Stomach (tissue), 9 donors: ENCODE measurements around the gene NLRP3. TPM values are rescaled to one million over a fixed set of nuclear protein-coding genes. Genes with fewer than 3 reads are reported as not detected.
"Not testable (repeated sequence)": the region's sequence is repeated elsewhere in the genome, so short reads cannot be mapped to it uniquely, and the experiment has no call there.

Source experiments
- DNase-seq, 2 donors: peaks; one replicate each; pipeline versions ENCODE4 v3.0.0 to v3.0.0-alpha.2; 2013 to 2019
- H3K27ac ChIP-seq, 5 donors: fragments of 200-600 bp in 4 of 5; sonication (generic) in 4 of 5; one replicate each; pipeline ENCODE4 v1.5.1; 2013 to 2019; ENCODE audit warnings: mild to moderate bottlenecking in 1 of 5, moderate library complexity in 1 of 5
- H3K27me3 ChIP-seq, 3 donors: fragments of 200-600 bp; sonication (generic); one replicate each; pipeline ENCODE4 v1.5.1; 2017 to 2019; ENCODE audit warnings: mixed run types in 1 of 3
- H3K36me3 ChIP-seq, 4 donors: fragments of 200-600 bp; sonication (generic); 1 replicate in 3 of 4; 2 replicates in 1 of 4; pipeline ENCODE4 v1.5.1; 2016 to 2019
- H3K4me1 ChIP-seq, 4 donors: fragments of 200-600 bp; sonication (generic); one replicate each; pipeline ENCODE4 v1.5.1; 2016 to 2019
- H3K4me3 ChIP-seq, 4 donors: fragments of 200-600 bp; sonication (generic) in 3 of 4; one replicate each; pipeline ENCODE4 v1.5.1; 2016 to 2019; ENCODE audit warnings: mild to moderate bottlenecking in 1 of 4
- H3K9me3 ChIP-seq, 4 donors: fragments of 200-600 bp; sonication (generic); one replicate each; pipeline ENCODE4 v1.5.1; 2016 to 2019
- EP300 ChIP-seq: sonication (generic); formaldehyde crosslinking; IDR thresholded peaks from one replicate; pipeline ENCODE4 v1.6.1; 2017; ENCODE audit warnings: antibody characterized with exemption
- POLR2A ChIP-seq, 4 donors: fragments of 450-650 bp; IDR thresholded peaks; one replicate each; pipeline ENCODE4 v1.6.1; 2016; ENCODE audit warnings: antibody characterized with exemption in 4 of 4, control low read depth in 2 of 4, mild to moderate bottlenecking in 1 of 4, moderate library complexity in 1 of 4
- POLR2AphosphoS5 ChIP-seq, 3 donors: sonication (generic); formaldehyde crosslinking; IDR thresholded peaks; one replicate each; pipeline ENCODE4 v1.6.1; 2016; ENCODE audit warnings: antibody characterized with exemption in 3 of 3
- WGBS, 5 donors: extraction: QIAGEN DNeasy Blood & Tissue Kit in 3 of 5; methylation state at CpG; one replicate each; pipeline versions ENCODE4 v1.1.5 to v1.1.7; 2013 to 2018; 5-methylcytosine and 5-hydroxymethylcytosine counted together
- intact Hi-C: fragments of 100-400 bp; cut with DNase I; formaldehyde crosslinking; loops from one replicate; pipeline ENCODE4 v1.15.1; 2023; ENCODE audit warnings: low total_unique reads
- polyA plus RNA-seq, 3 donors: library from polyadenylated mRNA; stranded (reverse); fragments of 200-250 nt; gene quantifications; one replicate each; pipeline ENCODE4 v1.2.3, GENCODE V29; 2013
- total RNA-seq, 5 donors: library from RNA; depleted of rRNA; stranded (reverse); fragments of >200 nt; gene quantifications; one replicate each; pipeline versions ENCODE4 v1.1.0 to v1.2.3, GENCODE V29; 2014 to 2016
- TF ChIP-seq, protein P1 (sequence below), 7 experiments: fragments of 450-650 bp in 4 of 7; fragments of 200-600 bp in 3 of 7; sonication (generic) in 3 of 7; IDR thresholded peaks; one replicate each; pipeline ENCODE4 v1.5.1; 2016 to 2019; ENCODE audit warnings: antibody characterized with exemption in 7 of 7, control low read depth in 2 of 7, mild to moderate bottlenecking in 1 of 7
- donor health status: healthy with polysubstance abuse.
- donor health status: Bipolar disorder and iron deficiency.
- donor health status: healthy.

NLRP3 gene
- total and polyA plus RNA-seq, 8 donors: under 0.01 to 5.5 (median 2.0) TPM; not detected in 1

DNA sequence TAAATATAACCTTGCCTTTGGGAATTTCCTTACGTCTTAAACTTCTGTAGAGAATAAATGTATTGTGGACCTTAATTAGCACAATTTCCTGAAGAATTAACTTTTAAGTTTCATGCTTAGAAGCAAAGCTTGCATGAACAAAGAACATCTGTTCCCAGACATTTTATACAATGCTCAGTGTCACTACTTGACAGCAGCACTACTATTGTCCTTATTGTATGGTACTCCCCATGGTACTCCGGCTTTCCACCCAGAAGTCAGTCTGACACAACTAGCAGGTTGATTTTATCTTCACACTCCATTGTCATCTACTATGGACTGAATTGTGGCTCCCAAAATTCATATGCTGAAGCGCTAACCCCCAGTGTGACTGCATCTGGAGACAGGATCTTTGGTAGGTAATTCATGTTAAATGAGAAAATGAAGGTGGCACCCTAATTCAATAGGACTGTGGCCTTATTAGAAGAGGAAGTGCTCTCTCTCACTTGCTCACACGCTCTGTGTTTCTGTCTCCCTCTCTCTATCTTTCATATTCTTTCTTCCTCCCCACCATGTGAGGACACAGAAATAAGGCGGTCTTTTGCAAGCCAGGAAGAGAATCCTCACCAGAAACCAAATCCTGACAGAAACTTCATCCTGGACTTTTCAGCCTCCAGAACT is 52.6 kb downstream of the NLRP3 start:
- intact Hi-C loops: no loop called here
- Histone ChIP-seq H3K4me1 (no peaks in the 10 kb centered on the region), H3K27ac (no peak overlapping the region), H3K4me3 (no peak overlapping the region), H3K27me3 (no peaks in the 10 kb centered on the region), H3K9me3 (no peaks in the 10 kb centered on the region), H3K36me3 (no peaks in the 10 kb centered on the region)
- no peak for DNase-seq
- TF ChIP-seq POLR2AphosphoS5 (IDR thresholded peaks at IDR 0.05) (no peak), POLR2A (IDR thresholded peaks at IDR 0.05) (no peak)
- TF ChIP-seq, protein P1, sequence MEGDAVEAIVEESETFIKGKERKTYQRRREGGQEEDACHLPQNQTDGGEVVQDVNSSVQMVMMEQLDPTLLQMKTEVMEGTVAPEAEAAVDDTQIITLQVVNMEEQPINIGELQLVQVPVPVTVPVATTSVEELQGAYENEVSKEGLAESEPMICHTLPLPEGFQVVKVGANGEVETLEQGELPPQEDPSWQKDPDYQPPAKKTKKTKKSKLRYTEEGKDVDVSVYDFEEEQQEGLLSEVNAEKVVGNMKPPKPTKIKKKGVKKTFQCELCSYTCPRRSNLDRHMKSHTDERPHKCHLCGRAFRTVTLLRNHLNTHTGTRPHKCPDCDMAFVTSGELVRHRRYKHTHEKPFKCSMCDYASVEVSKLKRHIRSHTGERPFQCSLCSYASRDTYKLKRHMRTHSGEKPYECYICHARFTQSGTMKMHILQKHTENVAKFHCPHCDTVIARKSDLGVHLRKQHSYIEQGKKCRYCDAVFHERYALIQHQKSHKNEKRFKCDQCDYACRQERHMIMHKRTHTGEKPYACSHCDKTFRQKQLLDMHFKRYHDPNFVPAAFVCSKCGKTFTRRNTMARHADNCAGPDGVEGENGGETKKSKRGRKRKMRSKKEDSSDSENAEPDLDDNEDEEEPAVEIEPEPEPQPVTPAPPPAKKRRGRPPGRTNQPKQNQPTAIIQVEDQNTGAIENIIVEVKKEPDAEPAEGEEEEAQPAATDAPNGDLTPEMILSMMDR (IDR thresholded peaks at IDR 0.05): no peak
- WGBS, 5 donors: 79 to 87% (median 83%) methylated on average over 5 of the region's 5 CpGs

DNA sequence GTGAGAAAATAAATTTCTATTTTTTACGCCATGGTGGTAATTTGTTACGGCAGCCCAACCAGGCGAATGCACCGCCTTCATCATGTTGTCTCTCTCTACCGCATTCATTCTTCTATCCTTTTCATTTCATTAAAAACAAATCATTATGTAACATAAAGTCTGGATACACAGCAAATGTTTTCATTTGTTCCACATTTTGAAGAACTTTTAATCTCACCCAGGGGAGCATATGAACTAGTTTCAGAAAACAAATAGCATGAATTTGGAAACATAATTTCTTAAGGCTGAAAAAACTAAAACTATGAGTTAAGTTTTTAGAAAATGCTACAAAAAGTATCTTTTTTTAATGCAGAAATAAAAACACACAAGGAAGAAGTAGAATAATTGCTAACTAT is 53.2 kb downstream of the NLRP3 start:
- no peak overlapping the region for H3K4me3 ChIP-seq
- 92 to 98% (median 95%) methylated on average over 5 of the region's 5 CpGs for WGBS, 5 donors

DNA sequence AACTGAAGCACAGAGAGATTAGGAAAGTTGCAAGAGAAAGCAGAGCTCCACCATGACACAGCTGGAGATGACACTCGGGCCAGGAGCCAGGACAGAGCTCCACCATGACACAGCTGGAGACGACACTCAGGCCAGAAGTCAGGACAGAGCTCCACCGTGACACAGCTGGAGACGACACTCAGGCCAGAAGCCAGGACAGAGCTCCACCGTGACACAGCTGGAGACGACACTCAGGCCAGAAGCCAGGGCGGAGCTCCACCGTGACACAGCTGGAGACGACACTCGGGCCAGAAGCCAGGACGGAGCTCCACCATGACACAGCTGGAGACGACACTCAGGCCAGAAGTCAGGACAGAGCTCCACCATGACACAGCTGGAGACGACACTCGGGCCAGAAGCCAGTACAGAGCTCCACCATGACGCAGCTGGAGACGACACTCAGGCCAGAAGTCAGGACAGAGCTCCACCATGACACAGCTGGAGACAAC is 55.0 kb downstream of the NLRP3 start:
- DNase-seq, H3K27me3 ChIP-seq: not testable (repeated sequence)

More for the DNA sequence above, 53.2 kb downstream of the NLRP3 start:
- no peaks in the 10 kb centered on the region for H3K27me3 ChIP-seq
- no peaks in the 10 kb centered on the region for H3K9me3 ChIP-seq
- TF ChIP-seq EP300 (no peak), POLR2A (IDR thresholded peaks at IDR 0.05) (no peak), POLR2AphosphoS5 (IDR thresholded peaks at IDR 0.05) (no peak)
- TF ChIP-seq, protein P1 (IDR thresholded peaks at IDR 0.05): no peak
- H3K4me1 ChIP-seq: no peaks in the 10 kb centered on the region
- DNase-seq: no peak
- no peaks in the 10 kb centered on the region for H3K36me3 ChIP-seq
- no peak overlapping the region for H3K27ac ChIP-seq
- intact Hi-C loops: no loop called here

DNA sequence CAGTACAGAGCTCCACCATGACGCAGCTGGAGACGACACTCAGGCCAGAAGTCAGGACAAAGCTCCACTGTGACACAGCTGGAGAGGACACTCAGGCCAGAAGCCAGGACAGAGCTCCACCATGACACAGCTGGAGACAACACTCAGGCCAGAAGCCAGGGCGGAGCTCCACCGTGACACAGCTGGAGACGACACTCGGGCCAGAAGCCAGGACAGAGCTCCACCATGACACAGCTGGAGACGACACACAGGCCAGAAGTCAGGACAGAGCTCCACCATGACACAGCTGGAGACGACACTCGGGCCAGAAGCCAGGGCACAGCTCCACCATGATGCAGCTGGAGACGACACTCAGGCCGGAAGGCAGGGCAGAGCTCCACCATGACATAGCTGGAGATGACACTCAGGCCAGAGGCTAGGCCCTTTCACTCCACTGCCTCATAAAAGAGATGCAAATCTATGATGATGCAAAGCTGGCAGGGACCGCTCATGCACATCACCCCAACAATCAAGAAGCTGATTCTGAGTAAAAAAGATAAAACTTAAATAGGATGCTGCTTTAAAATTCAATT is 55.6 kb downstream of the NLRP3 start:
- Histone ChIP-seq H3K4me3 (no peak overlapping the region), H3K27ac (no peak overlapping the region), H3K36me3 (no peaks in the 10 kb centered on the region), H3K4me1 (no peaks in the 10 kb centered on the region), H3K9me3 (no peaks in the 10 kb centered on the region), H3K27me3 (no peaks in the 10 kb centered on the region)
- WGBS, 5 donors: 71 to 85% (median 83%) methylated on average over 3 to 12 of the region's 12 CpGs
- TF ChIP-seq POLR2A (IDR thresholded peaks at IDR 0.05): no peak
- TF ChIP-seq, protein P1 (IDR thresholded peaks at IDR 0.05): no peak
- TF ChIP-seq POLR2AphosphoS5 (IDR thresholded peaks at IDR 0.05): no peak
- TF ChIP-seq EP300: no peak
- intact Hi-C loops: loop anchor here (10.0 kb wide), 1 partner anchor 87 kb away; no protein-coding TSS in a partner anchor
- no peak for DNase-seq

More for the DNA sequence above, 55.0 kb downstream of the NLRP3 start:
- H3K9me3 ChIP-seq, H3K27ac ChIP-seq, H3K4me3 ChIP-seq, H3K4me1 ChIP-seq, H3K36me3 ChIP-seq: not testable (repeated sequence)
- intact Hi-C loops: loop anchor here (10.0 kb wide), 1 partner anchor 86 kb away; no protein-coding TSS in a partner anchor
- WGBS, 5 donors: 70 to 88% (median 83%) methylated on average over 15 to 16 of the region's 16 CpGs

DNA sequence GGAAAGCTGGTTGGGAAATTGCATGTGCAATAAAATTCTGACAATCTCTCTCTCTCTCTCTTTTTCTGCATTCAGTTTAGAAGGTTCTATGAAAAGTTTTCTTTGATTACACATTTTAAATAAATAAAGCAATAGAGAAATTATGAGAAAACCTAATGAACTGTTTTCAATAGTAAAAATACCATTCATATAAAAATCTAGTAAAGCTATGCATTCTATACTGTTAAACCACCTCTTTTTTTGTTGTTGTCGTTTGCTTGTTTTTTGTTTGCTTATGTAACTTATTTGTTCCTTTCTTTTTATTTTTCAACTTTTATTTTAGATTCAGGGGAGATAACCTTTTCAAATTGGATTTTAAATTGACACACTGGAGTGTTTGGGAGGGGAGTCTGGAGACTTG is 56.1 kb downstream of the NLRP3 start:
- intact Hi-C loops: loop anchor here (10.0 kb wide), 1 partner anchor 87 kb away; no protein-coding TSS in a partner anchor
- no peak overlapping the region for H3K4me3 ChIP-seq
- H3K27ac ChIP-seq: no peak overlapping the region
- DNase-seq: no peak
- H3K9me3 ChIP-seq: no peaks in the 10 kb centered on the region
- no peaks in the 10 kb centered on the region for H3K4me1 ChIP-seq
- no peaks in the 10 kb centered on the region for H3K27me3 ChIP-seq
- TF ChIP-seq, protein P1 (IDR thresholded peaks at IDR 0.05): no peak
- TF ChIP-seq POLR2AphosphoS5 (IDR thresholded peaks at IDR 0.05): no peak
- WGBS, 5 donors: 66 to 92% (median 86%) methylated on average over 1 of the region's 1 CpG
- H3K36me3 ChIP-seq: no peaks in the 10 kb centered on the region
